Fibroblast of lung (primary cell): ENCODE results near the gene LRFN4. TPM values are rescaled to one million over a fixed set of nuclear protein-coding genes. Genes with fewer than 3 reads are reported as not detected.

Experiments
- DNase-seq, 2 donors: peaks; one replicate each; pipeline versions ENCODE4 v3.0.0 to v3.0.0-alpha.2; 2010; ENCODE audit warnings: low read depth in 2 of 2
- H2AFZ ChIP-seq: 2 replicates; pipeline ENCODE4 v1.5.1; 2012; ENCODE audit warnings: low read length, control low read depth, inconsistent platforms
- H3K27ac ChIP-seq: 2 replicates; pipeline ENCODE4 v1.5.1; 2011; ENCODE audit warnings: low read length, control low read depth; ENCODE audit not compliant: insufficient read depth
- H3K27me3 ChIP-seq: 2 replicates; pipeline ENCODE4 v1.5.1; 2011; ENCODE audit warnings: mild to moderate bottlenecking, low read length; ENCODE audit not compliant: control insufficient read depth, insufficient read depth
- H3K36me3 ChIP-seq: 2 replicates; pipeline ENCODE4 v1.5.1; 2011; ENCODE audit warnings: low read length; ENCODE audit not compliant: control insufficient read depth, insufficient read depth
- H3K4me1 ChIP-seq: 2 replicates; pipeline ENCODE4 v1.5.1; 2011; ENCODE audit warnings: low read length; ENCODE audit not compliant: control insufficient read depth, insufficient read depth; ENCODE audit errors: extremely low read depth
- H3K4me2 ChIP-seq: 2 replicates; pipeline ENCODE4 v1.5.1; 2011; ENCODE audit warnings: low read length, control low read depth; ENCODE audit not compliant: insufficient read depth; ENCODE audit errors: extremely low read depth
- H3K4me3 ChIP-seq, 4 experiments: fragments of 200-600 bp in 1 of 4; sonication (generic) in 1 of 4; replicated peaks in 1 of 4; 2 replicates each; pipeline ENCODE4 v1.5.1; 2011 to 2016; ENCODE audit warnings: low read length in 4 of 4, low read depth in 3 of 4, mild to moderate bottlenecking in 3 of 4, control low read depth in 2 of 4, inconsistent platforms in 1 of 4, mixed read lengths in 1 of 4; ENCODE audit not compliant: insufficient read depth in 1 of 4; ENCODE audit errors: control extremely low read depth in 1 of 4
- H3K79me2 ChIP-seq: 2 replicates; pipeline ENCODE4 v1.5.1; 2012; ENCODE audit warnings: mild to moderate bottlenecking, low read length, inconsistent platforms; ENCODE audit not compliant: control insufficient read depth, insufficient read depth
- H3K9ac ChIP-seq: 2 replicates; pipeline ENCODE4 v1.5.1; 2011; ENCODE audit warnings: mild to moderate bottlenecking, low read length, control low read depth; ENCODE audit not compliant: insufficient read depth
- H3K9me3 ChIP-seq: 2 replicates; pipeline ENCODE4 v1.5.1; 2012; ENCODE audit warnings: low read depth, low read length; ENCODE audit not compliant: control insufficient read depth, insufficient read depth
- H4K20me1 ChIP-seq: 2 replicates; pipeline ENCODE4 v1.5.1; 2011; ENCODE audit warnings: low read length; ENCODE audit not compliant: control insufficient read depth, insufficient read depth; ENCODE audit errors: extremely low read depth
- EZH2 ChIP-seq: IDR thresholded peaks from 2 replicates; pipeline ENCODE4 v1.5.1; 2012; ENCODE audit warnings: low read length, control low read depth, mild to moderate bottlenecking; ENCODE audit errors: missing control alignments
- polyA plus RNA-seq, 2 donors: library from polyadenylated mRNA; depleted of rRNA in 1 of 2; stranded (reverse) in 1 of 2; unstranded in 1 of 2; fragments of >200 nt; gene quantifications; 2 replicates each; pipeline ENCODE4 v1.2.1, GENCODE V29; 2011 to 2012; ENCODE audit warnings: missing spikeins in 1 of 2
- total RNA-seq: library from RNA; depleted of rRNA; stranded (reverse); fragments of >200 nt; gene quantifications from 2 replicates; pipeline ENCODE4 v1.2.1, GENCODE V29; 2014
- TF ChIP-seq, protein P1 (sequence below), 2 donors: IDR thresholded peaks in 1 of 2; conservative IDR thresholded peaks in 1 of 2; 1 replicate in 1 of 2; 2 replicates in 1 of 2; pipeline ENCODE4 v1.5.1; 2011 to 2012; ENCODE audit warnings: low read length in 2 of 2, control low read depth in 1 of 2, inconsistent platforms in 1 of 2, low read depth in 1 of 2, mild to moderate bottlenecking in 1 of 2

Gene LRFN4
- total and polyA plus RNA-seq, 2 donors (not counting 1 experiment from before 2014, with no cell fraction given): 3.8 to 14.5 TPM

DNA sequence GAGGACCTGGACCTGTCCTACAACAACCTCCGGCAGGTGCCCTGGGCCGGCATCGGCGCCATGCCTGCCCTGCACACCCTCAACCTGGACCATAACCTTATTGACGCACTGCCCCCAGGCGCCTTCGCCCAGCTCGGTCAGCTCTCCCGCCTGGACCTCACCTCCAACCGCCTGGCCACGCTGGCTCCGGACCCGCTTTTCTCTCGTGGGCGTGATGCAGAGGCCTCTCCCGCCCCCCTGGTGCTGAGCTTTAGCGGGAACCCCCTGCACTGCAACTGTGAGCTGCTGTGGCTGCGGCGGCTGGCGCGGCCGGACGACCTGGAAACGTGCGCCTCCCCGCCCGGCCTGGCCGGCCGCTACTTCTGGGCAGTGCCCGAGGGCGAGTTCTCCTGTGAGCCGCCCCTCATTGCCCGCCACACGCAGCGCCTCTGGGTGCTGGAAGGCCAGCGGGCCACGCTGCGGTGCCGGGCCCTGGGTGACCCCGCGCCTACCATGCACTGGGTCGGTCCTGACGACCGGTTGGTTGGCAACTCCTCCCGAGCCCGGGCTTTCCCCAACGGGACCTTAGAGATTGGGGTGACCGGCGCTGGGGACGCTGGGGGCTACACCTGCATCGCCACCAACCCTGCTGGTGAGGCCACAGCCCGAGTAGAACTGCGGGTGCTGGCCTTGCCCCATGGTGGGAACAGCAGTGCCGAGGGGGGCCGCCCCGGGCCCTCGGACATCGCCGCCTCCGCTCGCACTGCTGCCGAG, 1.5 kb downstream of the LRFN4 start:
- H3K79me2 ChIP-seq: peaks cover 6% of the 10 kb centered on the region
- no peak overlapping the region for H3K27ac ChIP-seq
- no peaks in the 10 kb centered on the region for H4K20me1 ChIP-seq
- no peak for DNase-seq
- no peaks in the 10 kb centered on the region for H3K27me3 ChIP-seq
- H3K4me1 ChIP-seq: peaks cover 3% of the 10 kb centered on the region
- no peak overlapping the region for H3K9ac ChIP-seq
- peaks cover 13% of the 10 kb centered on the region for H3K36me3 ChIP-seq
- no peak overlapping the region for H3K4me3 ChIP-seq
- no peaks in the 10 kb centered on the region for H3K9me3 ChIP-seq
- TF ChIP-seq, protein P1, sequence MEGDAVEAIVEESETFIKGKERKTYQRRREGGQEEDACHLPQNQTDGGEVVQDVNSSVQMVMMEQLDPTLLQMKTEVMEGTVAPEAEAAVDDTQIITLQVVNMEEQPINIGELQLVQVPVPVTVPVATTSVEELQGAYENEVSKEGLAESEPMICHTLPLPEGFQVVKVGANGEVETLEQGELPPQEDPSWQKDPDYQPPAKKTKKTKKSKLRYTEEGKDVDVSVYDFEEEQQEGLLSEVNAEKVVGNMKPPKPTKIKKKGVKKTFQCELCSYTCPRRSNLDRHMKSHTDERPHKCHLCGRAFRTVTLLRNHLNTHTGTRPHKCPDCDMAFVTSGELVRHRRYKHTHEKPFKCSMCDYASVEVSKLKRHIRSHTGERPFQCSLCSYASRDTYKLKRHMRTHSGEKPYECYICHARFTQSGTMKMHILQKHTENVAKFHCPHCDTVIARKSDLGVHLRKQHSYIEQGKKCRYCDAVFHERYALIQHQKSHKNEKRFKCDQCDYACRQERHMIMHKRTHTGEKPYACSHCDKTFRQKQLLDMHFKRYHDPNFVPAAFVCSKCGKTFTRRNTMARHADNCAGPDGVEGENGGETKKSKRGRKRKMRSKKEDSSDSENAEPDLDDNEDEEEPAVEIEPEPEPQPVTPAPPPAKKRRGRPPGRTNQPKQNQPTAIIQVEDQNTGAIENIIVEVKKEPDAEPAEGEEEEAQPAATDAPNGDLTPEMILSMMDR (conservative IDR thresholded peaks at IDR 0.05 in 1 of 2, IDR thresholded peaks at IDR 0.05 in 1 of 2; ENCODE audit: low read depth in 1 of 2, low read length in 2 of 2): no peak
- no peak for TF ChIP-seq EZH2
- H2AFZ ChIP-seq: no peak overlapping the region
- no peak overlapping the region for H3K4me2 ChIP-seq

DNA sequence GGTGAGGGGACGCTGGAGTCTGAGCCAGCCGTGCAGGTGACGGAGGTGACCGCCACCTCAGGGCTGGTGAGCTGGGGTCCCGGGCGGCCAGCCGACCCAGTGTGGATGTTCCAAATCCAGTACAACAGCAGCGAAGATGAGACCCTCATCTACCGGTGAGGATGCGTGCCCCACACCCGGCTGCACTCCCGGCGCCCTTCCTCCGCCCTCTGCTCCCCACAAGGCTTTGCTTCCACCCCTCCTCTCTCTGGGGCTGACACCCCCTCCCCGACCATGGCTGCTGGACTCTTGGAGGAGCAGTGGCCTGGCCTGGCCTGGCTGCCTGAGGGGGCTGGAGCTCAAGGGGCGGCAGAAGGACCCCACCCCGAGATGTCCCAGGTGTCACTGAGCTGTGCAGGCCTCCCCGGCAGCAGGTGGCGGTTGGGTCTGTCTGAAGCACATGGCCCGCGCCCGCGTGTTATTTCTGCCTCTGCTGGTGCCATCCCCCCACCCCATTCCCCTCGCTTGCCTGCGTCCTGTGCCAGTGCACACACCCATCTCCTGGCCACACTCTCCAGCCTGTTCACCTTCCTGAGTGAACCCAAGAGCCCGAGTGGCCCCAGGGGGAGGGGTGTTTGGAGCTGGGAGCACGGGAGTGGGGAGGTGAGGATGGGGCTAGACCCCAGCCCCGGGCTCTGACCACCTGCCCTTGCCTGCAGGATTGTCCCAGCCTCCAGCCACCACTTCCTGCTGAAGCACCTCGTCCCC, 2.2 kb downstream of the LRFN4 start:
- peaks cover 6% of the 10 kb centered on the region for H3K79me2 ChIP-seq
- H3K27ac ChIP-seq: no peak overlapping the region
- no peak overlapping the region for H3K9ac ChIP-seq
- peaks cover 3% of the 10 kb centered on the region for H3K4me1 ChIP-seq
- no peaks in the 10 kb centered on the region for H3K27me3 ChIP-seq
- H3K4me2 ChIP-seq: no peak overlapping the region
- TF ChIP-seq, protein P1 (conservative IDR thresholded peaks at IDR 0.05 in 1 of 2, IDR thresholded peaks at IDR 0.05 in 1 of 2; ENCODE audit: low read depth in 1 of 2, low read length in 2 of 2): no peak
- TF ChIP-seq EZH2: no peak
- H2AFZ ChIP-seq: no peak overlapping the region
- H3K36me3 ChIP-seq: peaks cover 15% of the 10 kb centered on the region
- H3K9me3 ChIP-seq: no peaks in the 10 kb centered on the region
- DNase-seq: no peak
- H3K4me3 ChIP-seq: no peak overlapping the region
- no peaks in the 10 kb centered on the region for H4K20me1 ChIP-seq

DNA sequence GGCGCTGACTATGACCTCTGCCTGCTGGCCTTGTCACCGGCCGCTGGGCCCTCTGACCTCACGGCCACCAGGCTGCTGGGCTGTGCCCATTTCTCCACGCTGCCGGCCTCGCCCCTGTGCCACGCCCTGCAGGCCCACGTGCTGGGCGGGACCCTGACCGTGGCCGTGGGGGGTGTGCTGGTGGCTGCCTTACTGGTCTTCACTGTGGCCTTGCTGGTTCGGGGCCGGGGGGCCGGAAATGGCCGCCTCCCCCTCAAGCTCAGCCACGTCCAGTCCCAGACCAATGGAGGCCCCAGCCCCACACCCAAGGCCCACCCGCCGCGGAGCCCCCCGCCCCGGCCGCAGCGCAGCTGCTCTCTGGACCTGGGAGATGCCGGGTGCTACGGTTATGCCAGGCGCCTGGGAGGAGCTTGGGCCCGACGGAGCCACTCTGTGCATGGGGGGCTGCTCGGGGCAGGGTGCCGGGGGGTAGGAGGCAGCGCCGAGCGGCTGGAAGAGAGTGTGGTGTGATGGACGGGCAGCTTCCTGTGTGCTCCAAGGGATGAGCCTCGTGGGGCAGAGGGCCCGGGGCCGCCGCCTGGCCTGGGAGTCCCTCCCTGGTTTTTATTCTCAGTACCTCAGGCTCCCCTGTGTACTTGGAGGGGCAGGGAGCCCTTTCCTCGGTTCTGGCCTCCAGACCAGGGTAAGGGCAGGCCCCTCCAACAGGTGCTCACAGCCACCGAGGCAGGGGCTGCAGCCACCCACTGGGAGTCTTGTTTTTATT, 3.0 kb downstream of the LRFN4 start:
- TF ChIP-seq, protein P1 (conservative IDR thresholded peaks at IDR 0.05 in 1 of 2, IDR thresholded peaks at IDR 0.05 in 1 of 2; ENCODE audit: low read depth in 1 of 2, low read length in 2 of 2): no peak
- TF ChIP-seq EZH2: no peak
- no peak for DNase-seq
- H3K4me3 ChIP-seq: no peak overlapping the region
- no peak overlapping the region for H3K27ac ChIP-seq
- H3K79me2 ChIP-seq: peaks cover 6% of the 10 kb centered on the region
- no peak overlapping the region for H2AFZ ChIP-seq
- H4K20me1 ChIP-seq: no peaks in the 10 kb centered on the region
- peaks cover 3% of the 10 kb centered on the region for H3K4me1 ChIP-seq
- no peak overlapping the region for H3K4me2 ChIP-seq
- H3K36me3 ChIP-seq: peaks cover 15% of the 10 kb centered on the region
- no peaks in the 10 kb centered on the region for H3K9me3 ChIP-seq
- no peak overlapping the region for H3K9ac ChIP-seq
- H3K27me3 ChIP-seq: no peaks in the 10 kb centered on the region
